Measurements from ENCODE around the gene MAST4.

The MAST4 gene

DNA sequence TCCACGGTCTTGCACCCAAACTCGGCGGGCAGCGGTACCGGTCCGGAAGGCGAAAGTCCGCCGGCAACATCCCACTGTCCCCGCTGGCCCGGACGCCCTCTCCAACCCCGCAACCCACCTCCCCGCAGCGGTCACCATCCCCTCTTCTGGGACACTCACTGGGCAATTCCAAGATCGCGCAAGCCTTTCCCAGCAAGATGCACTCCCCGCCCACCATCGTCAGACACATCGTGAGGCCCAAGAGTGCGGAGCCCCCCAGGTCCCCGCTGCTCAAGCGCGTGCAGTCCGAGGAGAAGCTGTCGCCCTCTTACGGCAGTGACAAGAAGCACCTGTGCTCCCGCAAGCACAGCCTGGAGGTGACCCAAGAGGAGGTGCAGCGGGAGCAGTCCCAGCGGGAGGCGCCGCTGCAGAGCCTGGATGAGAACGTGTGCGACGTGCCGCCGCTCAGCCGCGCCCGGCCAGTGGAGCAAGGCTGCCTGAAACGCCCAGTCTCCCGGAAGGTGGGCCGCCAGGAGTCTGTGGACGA lies 567.1 kb downstream of the MAST4 start:
- Histone ChIP-seq H3K27me3 (ENCODE audit: insufficient read depth, poor library complexity, severe bottlenecking) (no peaks in the 10 kb centered on the region), H3K4me3 (replicated peaks; ENCODE audit: insufficient read depth, low read length) (no peak overlapping the region), H3K27ac (replicated peaks) (no peak overlapping the region)
- DNase-seq (ENCODE audit: low read depth in 1 of 2, low spot score in 1 of 2): no peak
- TF ChIP-seq SPI1 (IDR thresholded peaks at IDR 0.05; ENCODE audit: borderline replicate concordance, low read depth) (no peak), POLR2AphosphoS5 (IDR thresholded peaks at IDR 0.05; ENCODE audit: low read depth) (no peak), REST (IDR thresholded peaks at IDR 0.05; ENCODE audit: insufficient replicate concordance, low read depth) (no peak), GABPA (IDR thresholded peaks at IDR 0.05; ENCODE audit: low read depth) (no peak)
- TF ChIP-seq, protein P1, sequence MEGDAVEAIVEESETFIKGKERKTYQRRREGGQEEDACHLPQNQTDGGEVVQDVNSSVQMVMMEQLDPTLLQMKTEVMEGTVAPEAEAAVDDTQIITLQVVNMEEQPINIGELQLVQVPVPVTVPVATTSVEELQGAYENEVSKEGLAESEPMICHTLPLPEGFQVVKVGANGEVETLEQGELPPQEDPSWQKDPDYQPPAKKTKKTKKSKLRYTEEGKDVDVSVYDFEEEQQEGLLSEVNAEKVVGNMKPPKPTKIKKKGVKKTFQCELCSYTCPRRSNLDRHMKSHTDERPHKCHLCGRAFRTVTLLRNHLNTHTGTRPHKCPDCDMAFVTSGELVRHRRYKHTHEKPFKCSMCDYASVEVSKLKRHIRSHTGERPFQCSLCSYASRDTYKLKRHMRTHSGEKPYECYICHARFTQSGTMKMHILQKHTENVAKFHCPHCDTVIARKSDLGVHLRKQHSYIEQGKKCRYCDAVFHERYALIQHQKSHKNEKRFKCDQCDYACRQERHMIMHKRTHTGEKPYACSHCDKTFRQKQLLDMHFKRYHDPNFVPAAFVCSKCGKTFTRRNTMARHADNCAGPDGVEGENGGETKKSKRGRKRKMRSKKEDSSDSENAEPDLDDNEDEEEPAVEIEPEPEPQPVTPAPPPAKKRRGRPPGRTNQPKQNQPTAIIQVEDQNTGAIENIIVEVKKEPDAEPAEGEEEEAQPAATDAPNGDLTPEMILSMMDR (IDR thresholded peaks at IDR 0.05; ENCODE audit: insufficient read depth, low read length): no peak

DNA sequence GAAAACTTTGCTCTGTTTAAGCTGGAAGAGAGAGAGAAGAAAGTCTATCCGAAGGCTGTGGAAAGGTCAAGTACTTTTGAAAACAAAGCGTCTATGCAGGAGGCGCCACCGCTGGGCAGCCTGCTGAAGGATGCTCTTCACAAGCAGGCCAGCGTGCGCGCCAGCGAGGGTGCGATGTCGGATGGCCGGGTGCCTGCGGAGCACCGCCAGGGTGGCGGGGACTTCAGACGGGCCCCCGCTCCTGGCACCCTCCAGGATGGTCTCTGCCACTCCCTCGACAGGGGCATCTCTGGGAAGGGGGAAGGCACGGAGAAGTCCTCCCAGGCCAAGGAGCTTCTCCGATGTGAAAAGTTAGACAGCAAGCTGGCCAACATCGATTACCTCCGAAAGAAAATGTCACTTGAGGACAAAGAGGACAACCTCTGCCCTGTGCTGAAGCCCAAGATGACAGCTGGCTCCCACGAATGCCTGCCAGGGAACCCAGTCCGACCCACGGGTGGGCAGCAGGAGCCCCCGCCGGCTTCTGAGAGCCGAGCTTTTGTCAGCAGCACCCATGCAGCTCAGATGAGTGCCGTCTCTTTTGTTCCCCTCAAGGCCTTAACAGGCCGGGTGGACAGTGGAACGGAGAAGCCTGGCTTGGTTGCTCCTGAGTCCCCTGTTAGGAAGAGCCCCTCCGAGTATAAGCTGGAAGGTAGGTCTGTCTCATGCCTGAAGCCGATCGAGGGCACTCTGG lies 567.8 kb downstream of the MAST4 start:
- Histone ChIP-seq H3K27ac (replicated peaks) (no peak overlapping the region), H3K27me3 (ENCODE audit: insufficient read depth, poor library complexity, severe bottlenecking) (no peaks in the 10 kb centered on the region), H3K4me3 (replicated peaks; ENCODE audit: insufficient read depth, low read length) (no peak overlapping the region)
- no peak for TF ChIP-seq POLR2AphosphoS5 (IDR thresholded peaks at IDR 0.05; ENCODE audit: low read depth)
- TF ChIP-seq REST (IDR thresholded peaks at IDR 0.05; ENCODE audit: insufficient replicate concordance, low read depth): no peak
- no peak for TF ChIP-seq GABPA (IDR thresholded peaks at IDR 0.05; ENCODE audit: low read depth)
- no peak for TF ChIP-seq SPI1 (IDR thresholded peaks at IDR 0.05; ENCODE audit: borderline replicate concordance, low read depth)
- TF ChIP-seq, protein P1 (IDR thresholded peaks at IDR 0.05; ENCODE audit: insufficient read depth, low read length): no peak
- no peak for DNase-seq (ENCODE audit: low read depth in 1 of 2, low spot score in 1 of 2)

DNA sequence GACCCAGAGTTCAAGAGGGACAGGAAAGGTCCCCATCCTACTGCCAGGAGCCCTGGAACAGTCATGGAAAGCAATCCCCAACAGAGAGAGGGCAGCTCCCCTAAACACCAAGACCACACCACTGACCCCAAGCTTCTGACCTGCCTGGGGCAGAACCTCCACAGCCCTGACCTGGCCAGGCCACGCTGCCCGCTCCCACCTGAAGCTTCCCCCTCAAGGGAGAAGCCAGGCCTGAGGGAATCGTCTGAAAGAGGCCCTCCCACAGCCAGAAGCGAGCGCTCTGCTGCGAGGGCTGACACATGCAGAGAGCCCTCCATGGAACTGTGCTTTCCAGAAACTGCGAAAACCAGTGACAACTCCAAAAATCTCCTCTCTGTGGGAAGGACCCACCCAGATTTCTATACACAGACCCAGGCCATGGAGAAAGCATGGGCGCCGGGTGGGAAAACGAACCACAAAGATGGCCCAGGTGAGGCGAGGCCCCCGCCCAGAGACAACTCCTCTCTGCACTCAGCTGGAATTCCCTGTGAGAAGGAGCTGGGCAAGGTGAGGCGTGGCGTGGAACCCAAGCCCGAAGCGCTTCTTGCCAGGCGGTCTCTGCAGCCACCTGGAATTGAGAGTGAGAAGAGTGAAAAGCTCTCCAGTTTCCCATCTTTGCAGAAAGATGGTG lies 568.8 kb downstream of the MAST4 start:
- no peak for TF ChIP-seq POLR2AphosphoS5 (IDR thresholded peaks at IDR 0.05; ENCODE audit: low read depth)
- no peak for TF ChIP-seq REST (IDR thresholded peaks at IDR 0.05; ENCODE audit: insufficient replicate concordance, low read depth)
- TF ChIP-seq SPI1 (IDR thresholded peaks at IDR 0.05; ENCODE audit: borderline replicate concordance, low read depth): no peak
- TF ChIP-seq, protein P1 (IDR thresholded peaks at IDR 0.05; ENCODE audit: insufficient read depth, low read length): no peak
- TF ChIP-seq GABPA (IDR thresholded peaks at IDR 0.05; ENCODE audit: low read depth): no peak
- DNase-seq (ENCODE audit: low read depth in 1 of 2, low spot score in 1 of 2): no peak
- no peak overlapping the region for H3K4me3 ChIP-seq (replicated peaks; ENCODE audit: insufficient read depth, low read length)
- H3K27me3 ChIP-seq (ENCODE audit: insufficient read depth, poor library complexity, severe bottlenecking): no peaks in the 10 kb centered on the region
- no peak overlapping the region for H3K27ac ChIP-seq (replicated peaks)
